ENCODE data around the gene SLC41A1. TPM values are rescaled to one million over a fixed set of nuclear protein-coding genes. Genes with fewer than 3 reads are reported as not detected.

SLC41A1 gene
- total RNA-seq, 1 donor from 2014 or later = 22.4 TPM

DNA sequence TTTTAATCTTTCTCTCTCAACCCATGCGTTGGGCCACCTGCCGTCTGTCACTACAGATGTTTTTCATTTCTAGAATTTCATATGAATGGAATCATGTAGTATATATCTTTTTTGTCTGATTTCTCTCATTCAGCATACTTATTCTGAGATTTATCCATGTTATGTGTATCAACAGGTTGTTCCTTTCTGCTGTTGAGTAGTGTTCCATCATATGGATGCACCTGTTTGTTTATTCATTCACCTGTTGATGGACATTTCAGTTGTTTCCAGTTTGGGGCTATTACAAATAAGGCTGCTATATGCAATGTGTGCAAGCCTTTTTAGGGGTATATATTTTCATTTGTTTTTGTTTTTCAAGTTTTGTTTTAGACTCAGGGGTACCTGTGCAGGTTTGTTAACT is 9.4 kb upstream of the SLC41A1 start:
- Histone ChIP-seq H3K9ac (ENCODE audit: low read length) (no peak overlapping the region), H3K79me2 (ENCODE audit: insufficient read depth, low read length) (no peaks in the 10 kb centered on the region), H3K4me3 (ENCODE audit: insufficient read depth, low read depth, low read length) (no peak overlapping the region), H3K4me2 (ENCODE audit: low read length) (no peak overlapping the region), H3K36me3 (ENCODE audit: insufficient read depth, low read length) (no peaks in the 10 kb centered on the region), H3K9me3 (ENCODE audit: insufficient read depth, low read depth, low read length) (no peaks in the 10 kb centered on the region), H3K27ac (ENCODE audit: low read depth, low read length) (no peak overlapping the region), H4K20me1 (ENCODE audit: insufficient read depth, low read length) (no peaks in the 10 kb centered on the region), H3K27me3 (ENCODE audit: insufficient read depth, low read length) (peaks cover 21% of the 10 kb centered on the region), H2AFZ (ENCODE audit: low read depth, low read length) (no peak overlapping the region), H3K4me1 (ENCODE audit: insufficient read depth, low read length) (no peaks in the 10 kb centered on the region)
- Mint-ChIP-seq H3K4me3 (ENCODE audit: unreplicated experiment) (no peak overlapping the region), H3K36me3 (ENCODE audit: low read depth, unreplicated experiment) (no peaks in the 10 kb centered on the region), H3K27me3 (ENCODE audit: low read depth, unreplicated experiment) (peaks cover 17% of the 10 kb centered on the region), H3K9me3 (ENCODE audit: unreplicated experiment) (no peaks in the 10 kb centered on the region), H3K27ac (ENCODE audit: unreplicated experiment) (no peak overlapping the region), H3K4me1 (ENCODE audit: low read depth, unreplicated experiment) (peaks cover 7% of the 10 kb centered on the region)
- DNase-seq (ENCODE audit: low read depth) (no peak), FAIRE-seq (no peak)
- no peak for TF ChIP-seq EZH2 (IDR thresholded peaks at IDR 0.05; ENCODE audit: insufficient read depth, low read length)
- TF ChIP-seq, protein P1, sequence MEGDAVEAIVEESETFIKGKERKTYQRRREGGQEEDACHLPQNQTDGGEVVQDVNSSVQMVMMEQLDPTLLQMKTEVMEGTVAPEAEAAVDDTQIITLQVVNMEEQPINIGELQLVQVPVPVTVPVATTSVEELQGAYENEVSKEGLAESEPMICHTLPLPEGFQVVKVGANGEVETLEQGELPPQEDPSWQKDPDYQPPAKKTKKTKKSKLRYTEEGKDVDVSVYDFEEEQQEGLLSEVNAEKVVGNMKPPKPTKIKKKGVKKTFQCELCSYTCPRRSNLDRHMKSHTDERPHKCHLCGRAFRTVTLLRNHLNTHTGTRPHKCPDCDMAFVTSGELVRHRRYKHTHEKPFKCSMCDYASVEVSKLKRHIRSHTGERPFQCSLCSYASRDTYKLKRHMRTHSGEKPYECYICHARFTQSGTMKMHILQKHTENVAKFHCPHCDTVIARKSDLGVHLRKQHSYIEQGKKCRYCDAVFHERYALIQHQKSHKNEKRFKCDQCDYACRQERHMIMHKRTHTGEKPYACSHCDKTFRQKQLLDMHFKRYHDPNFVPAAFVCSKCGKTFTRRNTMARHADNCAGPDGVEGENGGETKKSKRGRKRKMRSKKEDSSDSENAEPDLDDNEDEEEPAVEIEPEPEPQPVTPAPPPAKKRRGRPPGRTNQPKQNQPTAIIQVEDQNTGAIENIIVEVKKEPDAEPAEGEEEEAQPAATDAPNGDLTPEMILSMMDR (IDR thresholded peaks at IDR 0.05; ENCODE audit: insufficient read depth, low read depth, low read length) = no peak

DNA sequence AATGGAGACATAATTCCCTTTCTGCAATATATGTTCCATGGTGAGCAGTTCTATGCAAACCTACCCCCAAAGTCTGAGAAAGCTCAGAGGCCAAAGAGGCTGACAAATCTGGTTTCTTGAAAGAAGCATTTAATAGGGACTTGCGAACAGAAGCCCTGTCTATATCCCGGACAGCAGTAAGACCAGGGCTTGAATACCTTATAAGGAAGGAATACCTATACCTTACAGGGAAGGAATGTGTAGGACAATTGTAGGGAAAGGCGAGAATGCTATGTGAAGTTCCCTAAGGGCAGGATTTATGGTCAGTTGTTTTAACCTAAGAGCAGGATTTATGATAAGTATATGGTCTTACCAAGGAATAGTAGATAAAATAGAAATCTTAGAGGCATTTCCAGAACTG is 5.0 kb upstream of the SLC41A1 start:
- Mint-ChIP-seq H3K4me3 (ENCODE audit: unreplicated experiment) (no peak overlapping the region), H3K27ac (ENCODE audit: unreplicated experiment) (no peak overlapping the region)

DNA sequence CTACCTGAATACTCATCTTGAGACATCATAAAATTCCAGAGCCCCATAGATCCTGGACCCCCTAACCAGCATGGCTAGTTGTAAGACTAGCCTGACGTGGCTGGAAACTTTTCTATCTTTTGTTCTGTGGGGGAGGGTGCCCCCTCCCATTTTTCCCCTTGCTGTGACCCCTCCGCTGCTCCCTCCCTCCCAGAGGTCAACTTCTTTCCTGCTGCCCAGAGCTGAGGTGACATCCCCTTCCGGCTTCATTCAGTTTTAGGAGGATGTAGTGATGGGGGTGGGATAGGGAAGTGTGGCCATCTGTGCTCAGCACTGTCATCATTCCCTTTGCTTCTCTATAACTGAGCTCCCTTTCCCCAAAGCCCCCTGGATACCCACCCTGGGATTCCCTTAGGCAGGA is 4.4 kb upstream of the SLC41A1 start:
- Histone ChIP-seq H3K27ac (ENCODE audit: low read depth, low read length) (no peak overlapping the region), H4K20me1 (ENCODE audit: insufficient read depth, low read length) (no peaks in the 10 kb centered on the region), H3K4me2 (ENCODE audit: low read length) (no peak overlapping the region), H2AFZ (ENCODE audit: low read depth, low read length) (no peak overlapping the region), H3K4me3 (ENCODE audit: insufficient read depth, low read depth, low read length) (no peak overlapping the region), H3K36me3 (ENCODE audit: insufficient read depth, low read length) (no peaks in the 10 kb centered on the region), H3K9ac (ENCODE audit: low read length) (no peak overlapping the region), H3K79me2 (ENCODE audit: insufficient read depth, low read length) (no peaks in the 10 kb centered on the region), H3K27me3 (ENCODE audit: insufficient read depth, low read length) (no peaks in the 10 kb centered on the region), H3K9me3 (ENCODE audit: insufficient read depth, low read depth, low read length) (no peaks in the 10 kb centered on the region), H3K4me1 (ENCODE audit: insufficient read depth, low read length) (peaks cover 5% of the 10 kb centered on the region)
- H3K27ac Mint-ChIP-seq (ENCODE audit: unreplicated experiment) = no peak overlapping the region
- TF ChIP-seq, protein P1 (IDR thresholded peaks at IDR 0.05; ENCODE audit: insufficient read depth, low read depth, low read length) = no peak
- no peak for TF ChIP-seq EZH2 (IDR thresholded peaks at IDR 0.05; ENCODE audit: insufficient read depth, low read length)
- H3K4me1 Mint-ChIP-seq (ENCODE audit: low read depth, unreplicated experiment) = peaks cover 2% of the 10 kb centered on the region
- no peak for DNase-seq (ENCODE audit: low read depth)
- H3K9me3 Mint-ChIP-seq (ENCODE audit: unreplicated experiment) = no peaks in the 10 kb centered on the region
- H3K4me3 Mint-ChIP-seq (ENCODE audit: unreplicated experiment) = no peak overlapping the region
- FAIRE-seq = no peak
- H3K36me3 Mint-ChIP-seq (ENCODE audit: low read depth, unreplicated experiment) = no peaks in the 10 kb centered on the region
- peaks cover 6% of the 10 kb centered on the region for H3K27me3 Mint-ChIP-seq (ENCODE audit: low read depth, unreplicated experiment)

More for the DNA sequence above, 5.0 kb upstream of the SLC41A1 start:
- Histone ChIP-seq H2AFZ (ENCODE audit: low read depth, low read length) (no peak overlapping the region), H3K27ac (ENCODE audit: low read depth, low read length) (no peak overlapping the region), H3K79me2 (ENCODE audit: insufficient read depth, low read length) (no peaks in the 10 kb centered on the region), H3K4me3 (ENCODE audit: insufficient read depth, low read depth, low read length) (no peak overlapping the region), H4K20me1 (ENCODE audit: insufficient read depth, low read length) (no peaks in the 10 kb centered on the region), H3K4me2 (ENCODE audit: low read length) (no peak overlapping the region), H3K36me3 (ENCODE audit: insufficient read depth, low read length) (no peaks in the 10 kb centered on the region), H3K4me1 (ENCODE audit: insufficient read depth, low read length) (peaks cover 4% of the 10 kb centered on the region), H3K9ac (ENCODE audit: low read length) (no peak overlapping the region), H3K9me3 (ENCODE audit: insufficient read depth, low read depth, low read length) (no peaks in the 10 kb centered on the region), H3K27me3 (ENCODE audit: insufficient read depth, low read length) (no peaks in the 10 kb centered on the region)
- no peak for FAIRE-seq
- DNase-seq (ENCODE audit: low read depth) = no peak
- H3K9me3 Mint-ChIP-seq (ENCODE audit: unreplicated experiment) = no peaks in the 10 kb centered on the region
- H3K4me1 Mint-ChIP-seq (ENCODE audit: low read depth, unreplicated experiment) = peaks cover 2% of the 10 kb centered on the region
- H3K27me3 Mint-ChIP-seq (ENCODE audit: low read depth, unreplicated experiment) = peaks cover 6% of the 10 kb centered on the region
- no peaks in the 10 kb centered on the region for H3K36me3 Mint-ChIP-seq (ENCODE audit: low read depth, unreplicated experiment)
- no peak for TF ChIP-seq EZH2 (IDR thresholded peaks at IDR 0.05; ENCODE audit: insufficient read depth, low read length)
- TF ChIP-seq, protein P1 (IDR thresholded peaks at IDR 0.05; ENCODE audit: insufficient read depth, low read depth, low read length) = no peak
